OCI-LY3 (cell line): ENCODE results near the gene HOXC6.

Experiments
- EZH2phosphoT487 ChIP-seq: fragments of 200-600 bp; shearing (Covaris generic); IDR thresholded peaks from 2 replicates; pipeline ENCODE4 v1.6.1; 2018; ENCODE audit warnings: antibody characterized with exemption, mixed run types, low read depth
- TF ChIP-seq, protein P1 (sequence below): fragments of 200-600, 300-600 bp; sonication (generic); IDR thresholded peaks from 2 replicates; pipeline ENCODE4 v1.5.1; 2014; ENCODE audit warnings: antibody characterized with exemption, low read length, low read depth

GRCh38 chr12:54032086-54032619 lies 3.9 kb downstream of the HOXC6 start:
- TF ChIP-seq, protein P1, sequence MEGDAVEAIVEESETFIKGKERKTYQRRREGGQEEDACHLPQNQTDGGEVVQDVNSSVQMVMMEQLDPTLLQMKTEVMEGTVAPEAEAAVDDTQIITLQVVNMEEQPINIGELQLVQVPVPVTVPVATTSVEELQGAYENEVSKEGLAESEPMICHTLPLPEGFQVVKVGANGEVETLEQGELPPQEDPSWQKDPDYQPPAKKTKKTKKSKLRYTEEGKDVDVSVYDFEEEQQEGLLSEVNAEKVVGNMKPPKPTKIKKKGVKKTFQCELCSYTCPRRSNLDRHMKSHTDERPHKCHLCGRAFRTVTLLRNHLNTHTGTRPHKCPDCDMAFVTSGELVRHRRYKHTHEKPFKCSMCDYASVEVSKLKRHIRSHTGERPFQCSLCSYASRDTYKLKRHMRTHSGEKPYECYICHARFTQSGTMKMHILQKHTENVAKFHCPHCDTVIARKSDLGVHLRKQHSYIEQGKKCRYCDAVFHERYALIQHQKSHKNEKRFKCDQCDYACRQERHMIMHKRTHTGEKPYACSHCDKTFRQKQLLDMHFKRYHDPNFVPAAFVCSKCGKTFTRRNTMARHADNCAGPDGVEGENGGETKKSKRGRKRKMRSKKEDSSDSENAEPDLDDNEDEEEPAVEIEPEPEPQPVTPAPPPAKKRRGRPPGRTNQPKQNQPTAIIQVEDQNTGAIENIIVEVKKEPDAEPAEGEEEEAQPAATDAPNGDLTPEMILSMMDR, result no peak
- no peak for TF ChIP-seq EZH2phosphoT487
